ENCODE data around the gene DNM3.

Gene DNM3

DNA sequence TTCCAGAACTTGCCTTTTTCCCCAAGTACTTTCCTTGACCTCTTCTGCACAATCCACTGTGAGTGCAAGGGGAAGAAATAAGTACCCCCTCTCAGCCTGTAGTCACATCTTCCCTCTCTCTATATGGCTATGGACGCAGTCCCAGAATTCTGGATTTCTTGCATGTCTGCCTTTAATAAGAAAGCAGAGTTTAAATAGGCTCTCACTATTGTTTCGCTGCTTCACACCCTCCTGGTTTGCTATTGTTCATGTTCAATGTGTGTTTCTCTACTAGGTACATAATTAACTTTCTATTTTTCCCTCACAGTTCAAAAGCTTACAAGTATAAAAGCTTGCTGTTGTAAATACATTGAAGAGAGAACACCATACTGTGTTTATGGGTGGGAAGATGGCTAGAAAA is 397.7 kb downstream of the DNM3 start:
- no peak for DNase-seq (ENCODE audit: low spot score)

- DNase-seq (ENCODE audit: low spot score) = no peak
Measured at GRCh38 chr1:172239901-172240300, 398.6 kb downstream of the DNM3 start.

GRCh38 chr1:172241540-172241939 is 400.2 kb downstream of the DNM3 start:
- DNase-seq (ENCODE audit: low spot score) = no peak

DNA sequence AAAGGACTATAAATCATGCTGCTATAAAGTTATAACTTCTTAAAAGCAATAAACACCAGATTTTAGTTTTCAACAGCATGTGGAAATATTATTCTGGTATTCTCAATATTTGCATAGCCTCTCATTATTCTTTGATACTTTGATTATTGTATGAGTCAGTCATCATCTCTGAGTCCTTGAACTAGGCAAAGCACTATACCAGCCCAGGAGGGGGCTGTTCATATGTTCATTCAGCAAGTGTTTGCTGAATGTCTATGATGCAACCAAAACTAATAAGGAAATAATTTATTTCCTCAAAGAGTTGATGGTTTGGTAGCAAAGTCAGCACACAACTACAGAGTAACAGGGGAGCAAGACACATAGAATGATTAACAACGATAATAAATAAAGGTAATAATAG is 403.6 kb downstream of the DNM3 start:
- no peak for DNase-seq (ENCODE audit: low spot score)

DNA sequence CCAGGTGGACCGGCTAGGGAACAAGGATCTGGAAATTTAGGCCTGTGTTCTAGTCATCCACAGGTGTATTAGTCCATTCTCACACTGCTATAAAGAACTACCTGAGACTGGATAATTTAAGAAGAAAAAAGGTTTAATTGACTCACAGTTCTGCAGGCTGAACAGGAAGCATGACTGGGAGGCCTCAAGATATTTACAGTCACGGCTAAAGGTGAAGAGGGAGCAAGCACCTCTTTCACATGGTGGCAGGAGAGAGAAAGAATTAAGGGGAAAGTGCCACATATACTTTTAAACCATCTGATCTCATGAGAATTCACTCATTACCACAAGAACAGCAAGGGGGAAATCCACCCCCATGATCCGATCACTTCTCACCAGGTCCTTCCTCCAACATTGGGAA is 404.5 kb downstream of the DNM3 start:
- no peak for DNase-seq (ENCODE audit: low spot score)

GRCh38 chr1:172246521-172247390 is 405.5 kb downstream of the DNM3 start:
- DNase-seq (ENCODE audit: low spot score) = no peak

GRCh38 chr1:172251486-172251885 is 410.2 kb downstream of the DNM3 start:
- DNase-seq (ENCODE audit: low spot score) = no peak

GRCh38 chr1:172252321-172252720 is 411.0 kb downstream of the DNM3 start:
- no peak for DNase-seq (ENCODE audit: low spot score)

DNA sequence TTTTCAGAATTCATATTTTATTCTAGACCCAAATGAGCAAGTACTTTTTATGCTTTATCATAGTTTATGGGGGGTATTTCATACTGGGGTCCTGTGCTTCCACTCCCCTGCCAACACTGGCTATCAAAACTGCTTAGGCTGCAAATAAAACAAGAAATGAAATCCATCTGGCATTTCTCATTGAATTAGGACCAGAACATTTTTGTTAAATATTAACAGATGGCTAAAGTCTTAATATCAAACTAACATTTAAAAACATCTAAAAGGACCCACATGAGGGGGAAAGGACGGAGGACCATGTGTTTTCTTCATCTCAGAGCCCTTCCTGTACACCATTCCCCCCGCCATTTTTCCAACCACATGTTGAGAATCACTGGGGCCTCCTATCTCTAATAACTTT is 411.7 kb downstream of the DNM3 start:
- DNase-seq (ENCODE audit: low spot score) = no peak

DNA sequence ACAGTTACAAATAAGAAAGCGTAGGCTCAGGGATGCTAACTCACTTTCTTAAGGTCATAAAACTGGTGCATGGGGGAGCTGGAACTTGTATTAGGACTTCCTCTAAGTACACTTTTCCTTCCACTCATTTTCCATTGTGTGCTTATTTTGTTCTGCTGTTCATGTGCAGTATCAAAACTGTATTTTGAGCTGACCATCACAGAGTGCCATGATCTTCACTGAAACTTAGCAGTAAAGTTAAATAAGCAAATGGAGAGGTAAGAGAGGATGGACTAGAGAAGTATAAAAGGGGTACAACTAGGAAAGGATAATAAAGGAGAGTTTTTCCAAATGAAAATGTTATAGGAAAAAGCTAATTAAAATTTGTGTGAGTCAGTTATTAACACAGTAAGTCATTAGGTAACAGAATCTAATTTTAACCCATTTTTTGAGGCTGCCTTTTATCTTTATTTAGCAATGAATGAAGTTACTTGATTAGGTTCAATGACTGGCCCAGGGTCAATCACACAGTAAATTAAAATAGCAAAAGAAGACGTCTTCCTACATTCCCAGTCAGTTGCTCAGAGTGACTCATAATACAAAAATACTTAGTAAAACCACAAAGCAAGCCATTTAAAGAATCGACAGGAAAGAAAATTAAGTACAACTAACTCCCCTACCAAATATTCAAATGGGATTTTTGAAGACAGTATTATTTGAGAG is 413.4 kb downstream of the DNM3 start:
- no peak for DNase-seq (ENCODE audit: low spot score)

GRCh38 chr1:172255223-172255560 is 413.9 kb downstream of the DNM3 start:
- no peak for DNase-seq (ENCODE audit: low spot score)

DNA sequence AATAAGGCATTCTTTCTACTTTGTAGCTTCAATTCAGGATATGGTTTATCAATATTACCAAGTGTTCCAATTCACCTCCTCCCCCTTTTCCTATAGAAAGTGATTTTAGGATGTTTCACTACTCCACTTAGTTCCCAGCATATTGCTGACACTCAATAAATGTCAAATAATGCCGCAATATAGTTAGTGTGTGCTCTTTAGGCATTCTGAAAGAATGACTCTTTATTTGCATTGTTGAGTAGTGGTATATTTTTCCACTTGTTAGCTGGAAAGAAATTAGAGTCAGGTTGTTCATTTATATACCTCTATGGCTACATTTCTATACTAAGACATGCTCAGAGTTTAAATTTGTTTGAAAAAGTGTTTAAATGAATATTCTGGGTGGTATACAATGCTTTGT is 424.6 kb downstream of the DNM3 start:
- no peak for DNase-seq (ENCODE audit: low spot score)

GRCh38 chr1:172266528-172267174 is 425.4 kb downstream of the DNM3 start:
- no peak for DNase-seq (ENCODE audit: low spot score)

GRCh38 chr1:172268237-172268636 is 426.9 kb downstream of the DNM3 start:
- DNase-seq (ENCODE audit: low spot score) = no peak

DNA sequence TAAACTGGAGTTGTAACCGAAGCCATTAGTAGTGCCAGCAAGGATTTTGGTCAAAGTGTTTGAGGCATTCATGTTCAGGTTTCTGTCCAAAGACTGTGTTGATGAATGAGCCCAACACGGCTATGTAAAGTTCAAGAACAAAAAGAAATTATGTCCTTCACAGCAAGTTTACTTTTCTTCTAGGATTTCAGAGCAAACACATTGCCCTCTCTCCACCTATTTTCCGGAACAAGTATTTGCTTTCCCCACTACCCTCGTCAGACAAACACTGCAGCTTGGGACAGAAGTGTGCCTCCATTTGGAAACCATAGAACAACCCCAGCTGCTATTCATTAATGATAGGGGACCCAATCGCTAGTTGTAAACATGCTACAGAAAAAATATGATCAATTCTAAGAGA is 427.8 kb downstream of the DNM3 start:
- no peak for DNase-seq (ENCODE audit: low spot score)

DNA sequence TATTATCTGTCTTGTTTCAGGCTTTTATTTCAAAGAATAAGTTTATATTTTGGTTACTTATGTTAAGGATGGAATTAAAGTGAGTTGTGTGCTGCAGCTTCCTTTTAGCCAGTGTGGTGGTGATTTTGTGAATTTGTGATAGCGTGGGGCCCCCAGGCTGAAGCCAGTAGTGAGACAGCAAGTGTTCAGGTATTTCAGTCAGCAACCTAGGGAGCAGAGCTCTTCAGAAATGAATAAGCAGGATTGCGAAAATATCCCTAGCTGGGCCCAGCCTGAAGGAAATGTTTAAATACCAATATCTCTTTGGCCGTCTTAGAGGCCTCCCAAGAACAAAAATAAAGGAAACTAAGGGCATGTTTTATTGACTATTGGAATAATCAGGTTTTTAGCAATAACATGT is 428.3 kb downstream of the DNM3 start:
- DNase-seq (ENCODE audit: low spot score) = no peak

GRCh38 chr1:172270605-172271004 is 429.3 kb downstream of the DNM3 start:
- no peak for DNase-seq (ENCODE audit: low spot score)

- no peak for DNase-seq (ENCODE audit: low spot score)
Measured at GRCh38 chr1:172272087-172272486, 430.8 kb downstream of the DNM3 start.

- DNase-seq (ENCODE audit: low spot score) = no peak
Measured at GRCh38 chr1:172273647-172274396, 432.5 kb downstream of the DNM3 start.

DNA sequence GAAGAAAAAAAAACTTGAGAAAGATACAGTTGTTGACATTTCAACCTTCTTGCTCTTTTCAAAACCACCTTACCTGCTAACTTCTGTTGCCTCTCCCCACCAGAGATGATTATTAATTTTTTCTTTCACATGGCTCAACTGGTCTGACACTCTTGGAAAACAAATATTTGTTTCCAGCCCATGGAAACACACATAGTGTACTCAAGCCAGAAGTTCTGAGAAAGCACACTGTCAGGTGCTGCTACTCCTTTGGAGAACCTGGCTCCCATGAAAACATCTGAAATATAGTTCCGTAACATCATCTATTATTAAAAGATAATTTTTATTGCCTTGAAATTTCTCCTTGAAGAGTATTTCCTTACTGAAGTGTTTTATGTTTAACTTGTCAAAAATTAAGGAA is 434.2 kb downstream of the DNM3 start:
- DNase-seq (ENCODE audit: low spot score) = no peak

DNA sequence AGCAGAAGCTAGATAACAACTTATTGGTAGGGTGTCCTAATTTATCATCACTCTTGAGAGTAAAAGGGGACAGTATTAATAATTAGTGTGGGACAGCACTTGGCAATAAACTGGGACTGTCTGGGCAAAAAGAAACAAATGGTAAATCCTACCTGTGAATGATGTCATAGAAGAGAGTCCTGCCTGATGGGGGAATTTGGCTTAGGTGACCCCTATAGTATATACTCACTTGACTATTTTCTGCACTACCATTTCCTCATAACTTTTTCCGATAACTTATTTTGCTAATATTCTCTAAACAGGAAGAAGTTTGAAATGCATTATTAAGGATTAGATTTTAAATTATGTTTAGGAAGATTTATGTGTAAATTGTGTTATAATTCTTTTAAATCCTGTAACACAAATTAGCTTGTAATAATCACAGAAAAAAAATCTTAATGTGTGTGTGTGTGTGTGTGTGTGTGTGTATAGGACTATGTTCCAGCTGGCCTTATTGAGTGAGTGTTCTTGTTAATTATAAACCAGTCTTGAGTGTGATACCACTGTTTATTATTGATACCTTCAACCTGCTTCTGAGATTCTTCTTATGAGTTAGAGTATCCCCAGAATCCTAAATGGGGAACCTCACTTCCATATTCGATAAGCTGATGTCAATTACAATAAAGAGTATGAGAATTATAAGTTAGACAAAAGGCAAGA is 435.0 kb downstream of the DNM3 start:
- DNase-seq (ENCODE audit: low spot score) = no peak

- no peak for DNase-seq (ENCODE audit: low spot score)
Measured at GRCh38 chr1:172277275-172277674, 436.0 kb downstream of the DNM3 start.

Measured in putamen (tissue), 1 donor.